ENCODE data around the gene DNAH11. TPM values are rescaled to one million over a fixed set of nuclear protein-coding genes. Genes with fewer than 3 reads are reported as not detected.

Gene DNAH11
- total and polyA plus RNA-seq, 9 of the 15 experiments (the other 6 are each of a cell fraction or from before 2014, with no cell fraction given), result under 0.01 TPM; not detected in 7

- TF ChIP-seq, protein P1, sequence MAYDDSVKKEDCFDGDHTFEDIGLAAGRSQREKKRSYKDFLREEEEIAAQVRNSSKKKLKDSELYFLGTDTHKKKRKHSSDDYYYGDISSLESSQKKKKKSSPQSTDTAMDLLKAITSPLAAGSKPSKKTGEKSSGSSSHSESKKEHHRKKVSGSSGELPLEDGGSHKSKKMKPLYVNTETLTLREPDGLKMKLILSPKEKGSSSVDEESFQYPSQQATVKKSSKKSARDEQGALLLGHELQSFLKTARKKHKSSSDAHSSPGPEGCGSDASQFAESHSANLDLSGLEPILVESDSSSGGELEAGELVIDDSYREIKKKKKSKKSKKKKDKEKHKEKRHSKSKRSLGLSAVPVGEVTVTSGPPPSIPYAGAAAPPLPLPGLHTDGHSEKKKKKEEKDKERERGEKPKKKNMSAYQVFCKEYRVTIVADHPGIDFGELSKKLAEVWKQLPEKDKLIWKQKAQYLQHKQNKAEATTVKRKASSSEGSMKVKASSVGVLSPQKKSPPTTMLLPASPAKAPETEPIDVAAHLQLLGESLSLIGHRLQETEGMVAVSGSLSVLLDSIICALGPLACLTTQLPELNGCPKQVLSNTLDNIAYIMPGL (CRISPR knock-in tag; IDR thresholded peaks at IDR 0.05), result no peak
- TF ChIP-seq CBX2 (IDR thresholded peaks at IDR 0.05; ENCODE audit: insufficient read depth, low read length, poor library complexity, severe bottlenecking) (no peak), CHD7 (IDR thresholded peaks at IDR 0.05; ENCODE audit: low read depth, low read length) (no peak)
Observed at GRCh38 chr7:21743493-21743892, 200.7 kb downstream of the DNAH11 start (continued).

Measured in K562 (cell line).